NB4 (cell line): ENCODE measurements around the gene HMGCL.

Experiments
- MYC ChIP-seq: IDR thresholded peaks from 2 replicates; pipeline ENCODE4 v1.6.1; 2011; ENCODE audit warnings: low read depth, low read length
- POLR2A ChIP-seq: IDR thresholded peaks from 2 replicates; pipeline ENCODE4 v1.6.1; 2011; ENCODE audit warnings: mild to moderate bottlenecking; ENCODE audit not compliant: insufficient read length; ENCODE audit errors: extremely low read depth
- TF ChIP-seq, protein P1 (sequence below): IDR thresholded peaks from one replicate; pipeline ENCODE4 v1.5.1; 2012; ENCODE audit warnings: low read depth, low read length

DNA sequence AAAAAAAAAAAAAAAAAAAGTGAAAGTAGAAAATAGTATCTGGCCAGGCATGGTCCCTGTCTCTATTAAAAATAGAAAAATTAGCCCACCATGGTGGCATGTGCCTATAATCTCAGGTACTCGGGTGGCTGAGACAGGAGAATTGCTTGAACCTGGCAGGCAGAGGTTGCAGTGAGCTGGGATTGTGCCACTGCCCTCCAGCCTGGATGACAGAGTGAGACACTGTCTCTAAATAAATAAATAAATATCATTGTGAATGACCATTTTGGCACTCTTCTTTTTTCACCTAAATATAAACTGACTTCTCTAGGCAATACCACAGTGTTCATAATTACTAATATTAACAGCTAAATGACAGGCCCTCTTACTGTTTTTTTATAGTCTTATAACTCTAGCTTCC is 67.4 kb downstream of the HMGCL start:
- TF ChIP-seq, protein P1, sequence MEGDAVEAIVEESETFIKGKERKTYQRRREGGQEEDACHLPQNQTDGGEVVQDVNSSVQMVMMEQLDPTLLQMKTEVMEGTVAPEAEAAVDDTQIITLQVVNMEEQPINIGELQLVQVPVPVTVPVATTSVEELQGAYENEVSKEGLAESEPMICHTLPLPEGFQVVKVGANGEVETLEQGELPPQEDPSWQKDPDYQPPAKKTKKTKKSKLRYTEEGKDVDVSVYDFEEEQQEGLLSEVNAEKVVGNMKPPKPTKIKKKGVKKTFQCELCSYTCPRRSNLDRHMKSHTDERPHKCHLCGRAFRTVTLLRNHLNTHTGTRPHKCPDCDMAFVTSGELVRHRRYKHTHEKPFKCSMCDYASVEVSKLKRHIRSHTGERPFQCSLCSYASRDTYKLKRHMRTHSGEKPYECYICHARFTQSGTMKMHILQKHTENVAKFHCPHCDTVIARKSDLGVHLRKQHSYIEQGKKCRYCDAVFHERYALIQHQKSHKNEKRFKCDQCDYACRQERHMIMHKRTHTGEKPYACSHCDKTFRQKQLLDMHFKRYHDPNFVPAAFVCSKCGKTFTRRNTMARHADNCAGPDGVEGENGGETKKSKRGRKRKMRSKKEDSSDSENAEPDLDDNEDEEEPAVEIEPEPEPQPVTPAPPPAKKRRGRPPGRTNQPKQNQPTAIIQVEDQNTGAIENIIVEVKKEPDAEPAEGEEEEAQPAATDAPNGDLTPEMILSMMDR = no peak
- no peak for TF ChIP-seq MYC
- TF ChIP-seq POLR2A = no peak
